HL-60/S4 (cell line): ENCODE data around the gene CDKAL1.
"Not testable (repeated sequence)": the region's sequence is repeated elsewhere in the genome, so short reads cannot be mapped to it uniquely, and the experiment has no call there.

ENCODE experiments used
- in situ Hi-C: fragments of 300-500 bp; cut with MboI; formaldehyde crosslinking; loops from 2 replicates; pipeline ENCODE4 v1.14.3; 2022; ENCODE audit warnings: low sequenced_read_pairs

The CDKAL1 gene

DNA sequence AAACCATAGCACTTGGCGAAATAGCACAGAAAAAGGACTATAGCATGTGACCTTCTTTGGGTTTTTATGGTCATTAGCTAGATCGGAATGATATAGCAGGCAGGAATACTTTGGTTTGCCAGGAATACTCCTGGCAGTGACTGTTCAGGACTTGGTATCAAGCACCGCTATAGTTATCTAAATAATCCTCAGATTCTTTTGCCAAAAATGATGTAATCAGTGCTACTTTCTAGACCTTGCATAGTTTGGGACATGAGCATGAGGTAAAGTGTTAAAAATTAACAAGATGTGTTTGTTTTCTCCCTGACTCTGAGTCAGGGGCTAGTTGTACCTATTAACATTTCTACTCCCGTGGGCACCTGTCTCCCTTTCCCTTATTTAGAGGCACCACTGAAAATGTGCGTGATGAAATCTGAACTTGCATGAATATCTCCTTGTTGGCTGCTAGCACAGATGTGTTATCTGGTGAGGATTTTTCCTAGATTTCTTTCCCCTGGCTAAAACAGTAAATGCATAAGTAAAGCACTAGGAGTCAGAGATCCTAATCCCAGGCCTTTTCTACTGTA, 511.0 kb downstream of the CDKAL1 start:
- in situ Hi-C loops, result no loop called here

DNA sequence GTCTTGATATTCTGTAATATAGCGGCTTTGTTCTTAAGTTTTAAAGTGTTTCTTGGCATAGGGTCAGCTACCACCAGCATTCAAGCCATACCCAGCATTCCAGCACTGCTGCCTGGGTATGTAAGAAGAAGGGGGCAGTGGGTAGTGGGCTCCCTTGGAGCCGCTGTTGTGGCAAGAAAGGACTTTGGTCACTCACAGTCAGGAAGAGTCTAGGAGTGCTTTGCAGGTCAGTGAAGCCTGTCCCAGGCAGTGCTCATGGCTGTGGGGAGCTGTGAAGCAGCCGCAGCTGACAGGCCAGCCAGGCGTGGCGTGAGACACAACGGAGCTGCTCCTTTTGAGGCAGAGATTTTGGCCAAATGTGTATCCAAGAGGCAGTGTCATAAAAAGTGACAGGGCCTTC, 512.0 kb downstream of the CDKAL1 start:
- in situ Hi-C loops, result no loop called here

DNA sequence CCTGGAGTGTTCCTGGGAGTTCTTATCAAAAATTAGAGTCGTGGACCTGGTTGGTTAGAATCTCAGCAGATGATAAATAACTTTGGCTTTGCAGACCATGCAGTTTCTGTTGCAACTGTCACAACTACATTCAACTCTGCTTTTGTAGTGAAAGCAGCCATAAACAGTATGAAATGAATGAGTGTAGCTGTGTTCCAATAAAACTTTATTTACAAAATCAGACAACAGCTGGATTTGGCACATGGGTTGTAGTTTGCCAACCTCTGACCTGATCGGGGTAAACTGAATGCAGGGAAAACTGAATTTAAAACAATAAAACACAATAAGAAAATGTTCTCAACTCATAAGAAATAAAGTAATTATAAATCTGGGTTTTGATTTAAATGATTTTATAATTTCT, 513.8 kb downstream of the CDKAL1 start:
- in situ Hi-C loops, result no loop called here

DNA sequence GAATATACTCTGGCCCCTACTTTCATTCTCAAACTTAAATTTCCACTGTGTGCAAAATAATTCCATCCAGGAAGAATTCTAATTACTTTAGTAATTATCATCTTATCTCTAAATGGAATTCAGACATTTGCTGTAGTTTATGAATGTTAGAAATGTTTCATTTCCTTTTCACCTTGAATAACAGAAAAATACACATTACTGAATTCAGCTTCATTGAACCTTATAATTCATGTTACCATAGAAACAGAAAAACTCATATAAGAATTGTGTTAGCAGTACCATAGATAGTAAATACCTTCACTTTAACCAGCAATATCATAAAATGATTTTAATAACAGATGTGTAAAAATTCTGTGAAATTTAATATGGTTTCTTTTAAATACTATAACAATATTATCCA, 514.9 kb downstream of the CDKAL1 start:
- in situ Hi-C loops, result no loop called here

DNA sequence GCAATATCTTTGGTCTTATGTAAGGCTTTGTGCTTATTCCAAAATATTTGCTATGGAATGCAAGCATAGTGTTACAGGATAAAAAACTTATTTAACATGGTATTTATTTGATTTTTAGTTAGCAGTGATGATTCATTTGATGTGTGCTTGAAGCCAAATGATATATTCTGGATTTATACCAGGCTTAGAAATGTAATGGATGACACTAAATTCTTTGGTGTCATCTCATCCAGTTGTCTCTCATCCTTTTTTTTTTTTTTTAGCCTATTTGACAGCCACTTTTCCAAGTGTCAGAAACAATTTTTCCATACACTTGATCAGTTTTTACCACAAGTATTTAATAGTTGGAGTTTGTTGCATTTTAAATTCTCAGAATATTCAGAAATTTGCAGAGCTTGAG, 515.3 kb downstream of the CDKAL1 start:
- in situ Hi-C loops, result no loop called here

DNA sequence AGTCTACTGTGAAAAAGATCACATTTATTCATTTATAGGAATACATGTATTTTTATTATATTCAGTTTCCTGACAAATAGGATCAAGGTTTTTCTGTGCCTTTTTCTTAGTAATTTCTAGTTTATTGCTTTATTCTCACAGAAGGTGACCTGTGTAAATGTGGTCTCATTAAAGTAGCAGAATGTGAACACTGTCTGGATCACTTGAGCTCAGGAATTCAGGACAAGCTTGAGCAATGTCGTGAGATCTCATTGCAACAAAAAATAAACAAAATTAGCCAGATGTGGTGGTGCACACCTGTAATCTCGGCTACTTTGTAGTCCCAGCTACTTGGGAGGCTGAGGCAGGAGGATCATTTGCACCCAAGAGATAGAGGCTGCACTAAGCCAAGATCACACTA, 516.7 kb downstream of the CDKAL1 start:
- in situ Hi-C loops, result no loop called here

DNA sequence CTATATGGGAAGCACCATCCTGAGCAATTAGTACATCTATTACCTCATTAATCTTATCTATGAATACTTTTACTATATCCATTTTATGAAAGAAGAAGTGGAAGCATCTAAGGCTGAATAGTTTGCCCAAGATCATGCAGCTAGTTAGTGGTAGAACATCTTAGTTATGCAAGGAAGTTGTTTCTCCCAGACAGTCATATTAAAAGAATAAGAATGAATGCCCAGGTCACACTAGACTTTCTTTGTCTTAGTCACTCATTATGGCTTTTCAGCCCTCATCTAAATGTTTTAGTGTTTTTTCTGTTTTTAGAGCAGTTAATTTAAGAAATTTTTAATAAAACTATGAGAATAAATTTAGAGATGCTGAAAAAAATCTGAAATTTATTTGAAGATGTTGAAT, 517.5 kb downstream of the CDKAL1 start:
- in situ Hi-C loops, result no loop called here

DNA sequence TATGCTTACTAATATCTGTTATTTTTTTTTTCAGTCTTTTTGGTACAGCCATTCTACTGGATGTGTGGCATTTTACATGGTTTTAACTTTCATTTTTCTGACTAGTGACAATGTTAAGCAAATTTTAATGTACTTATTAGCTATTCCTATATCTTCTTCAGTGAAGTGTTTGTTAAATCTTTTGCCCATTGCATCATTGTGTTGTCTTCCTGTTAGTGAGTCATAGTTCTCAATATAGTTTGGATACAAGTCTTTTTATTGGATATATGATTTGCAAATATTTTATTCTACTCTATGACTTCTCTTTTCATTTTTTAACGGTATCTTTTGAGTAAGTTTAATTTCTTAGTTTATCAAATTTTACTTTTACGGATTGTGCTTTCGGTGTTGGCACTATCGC, 519.4 kb downstream of the CDKAL1 start:
- in situ Hi-C loops, result no loop called here

DNA sequence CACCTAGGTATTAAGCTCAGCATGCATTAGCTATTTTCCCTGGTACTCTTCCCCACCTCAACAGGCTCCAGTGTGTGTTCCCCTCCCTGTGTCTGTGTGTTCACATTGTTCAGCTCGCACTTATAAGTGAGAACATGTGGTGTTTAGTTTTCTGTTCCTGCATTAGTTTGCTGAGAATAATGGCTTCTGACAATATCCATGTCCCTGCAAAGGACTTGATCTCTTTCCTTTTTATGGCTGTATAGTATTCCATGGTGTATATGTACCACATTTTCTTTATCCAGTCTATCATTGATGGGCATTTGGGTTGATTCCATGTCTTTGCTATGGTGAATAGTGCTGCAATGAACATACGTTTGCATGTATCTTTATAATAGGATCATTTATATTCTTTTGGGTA, 521.2 kb downstream of the CDKAL1 start:
- in situ Hi-C loops, result not testable (repeated sequence)

DNA sequence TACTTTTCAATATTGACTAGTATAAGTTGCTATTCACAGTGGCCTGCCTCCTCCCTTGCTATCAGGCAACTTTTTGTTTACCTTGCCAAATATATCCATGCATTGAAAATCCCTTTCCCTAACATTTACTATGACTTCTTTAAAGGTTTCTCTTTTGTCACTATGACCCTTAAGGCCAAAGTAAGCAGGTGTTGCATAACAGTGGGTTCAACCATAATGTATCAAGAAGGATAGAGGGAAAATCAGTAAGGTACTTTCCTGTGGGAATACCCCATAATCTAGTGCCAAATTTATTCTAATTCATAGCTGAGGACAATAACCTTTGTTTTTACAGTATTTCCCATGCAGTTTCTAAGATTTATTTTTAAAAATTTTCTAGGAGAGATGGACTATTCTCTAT, 527.6 kb downstream of the CDKAL1 start:
- in situ Hi-C loops, result no loop called here

DNA sequence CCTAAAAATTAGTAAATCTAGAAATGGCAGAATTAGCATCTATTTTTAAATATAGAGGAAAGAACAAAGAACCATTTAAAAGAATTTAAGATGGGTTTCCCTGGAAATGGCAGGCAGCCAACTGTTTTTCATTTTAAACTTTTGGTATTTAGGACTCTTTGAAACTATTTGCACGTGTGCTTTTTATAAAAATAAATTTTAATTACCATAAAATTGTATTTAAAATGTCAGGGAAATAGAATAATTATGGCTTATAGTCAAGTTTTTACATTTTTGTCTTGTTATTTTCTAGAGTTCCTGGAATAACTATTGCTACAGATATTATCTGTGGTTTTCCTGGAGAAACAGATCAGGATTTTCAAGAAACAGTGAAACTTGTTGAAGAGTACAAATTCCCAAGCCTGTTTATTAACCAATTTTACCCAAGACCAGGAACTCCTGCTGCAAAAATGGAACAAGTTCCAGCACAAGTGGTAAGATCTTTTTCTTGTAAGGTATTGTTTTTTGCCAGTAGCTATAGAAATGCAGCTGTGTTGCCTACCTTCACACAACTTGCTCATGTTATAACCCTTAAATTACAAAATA, 530.6 kb downstream of the CDKAL1 start:
- in situ Hi-C loops, result no loop called here

DNA sequence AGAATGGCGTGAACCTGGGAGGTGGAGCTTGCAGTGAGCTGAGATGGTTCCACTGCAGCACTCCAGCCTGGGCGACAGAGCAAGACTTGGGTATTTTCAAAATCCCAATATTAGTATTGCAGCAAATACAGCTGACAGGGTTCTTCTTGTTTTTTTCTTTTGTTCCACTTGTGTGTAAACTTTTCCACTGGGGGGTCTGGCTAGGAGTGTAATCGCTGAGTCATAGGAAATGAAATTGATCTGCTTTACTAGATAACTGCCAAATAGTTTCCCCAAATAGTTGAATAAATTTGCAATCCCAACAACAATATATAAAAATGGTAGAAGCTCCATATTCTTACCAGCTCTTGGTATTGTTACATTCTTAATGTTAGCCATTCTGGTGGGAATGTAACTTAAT, 533.3 kb downstream of the CDKAL1 start:
- in situ Hi-C loops, result no loop called here

DNA sequence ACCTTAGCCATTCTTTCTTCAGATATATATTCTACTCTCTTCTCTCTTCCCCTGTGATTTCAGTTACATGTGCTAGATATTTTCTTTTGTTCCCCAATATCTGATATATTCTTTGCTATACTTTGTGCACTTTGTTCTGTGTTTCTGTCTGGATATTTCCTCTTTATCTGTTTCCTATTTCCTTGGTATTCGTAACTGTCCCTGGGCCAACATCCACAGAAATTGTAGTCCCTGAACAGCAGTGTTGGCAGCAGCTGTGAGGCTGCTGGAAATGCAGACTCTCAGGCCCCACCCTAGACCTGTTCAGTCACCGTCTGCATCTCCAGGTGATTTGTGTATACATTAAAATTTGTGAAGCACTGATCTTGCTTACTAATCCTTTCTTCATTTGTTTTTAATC, 536.4 kb downstream of the CDKAL1 start:
- in situ Hi-C loops, result no loop called here

DNA sequence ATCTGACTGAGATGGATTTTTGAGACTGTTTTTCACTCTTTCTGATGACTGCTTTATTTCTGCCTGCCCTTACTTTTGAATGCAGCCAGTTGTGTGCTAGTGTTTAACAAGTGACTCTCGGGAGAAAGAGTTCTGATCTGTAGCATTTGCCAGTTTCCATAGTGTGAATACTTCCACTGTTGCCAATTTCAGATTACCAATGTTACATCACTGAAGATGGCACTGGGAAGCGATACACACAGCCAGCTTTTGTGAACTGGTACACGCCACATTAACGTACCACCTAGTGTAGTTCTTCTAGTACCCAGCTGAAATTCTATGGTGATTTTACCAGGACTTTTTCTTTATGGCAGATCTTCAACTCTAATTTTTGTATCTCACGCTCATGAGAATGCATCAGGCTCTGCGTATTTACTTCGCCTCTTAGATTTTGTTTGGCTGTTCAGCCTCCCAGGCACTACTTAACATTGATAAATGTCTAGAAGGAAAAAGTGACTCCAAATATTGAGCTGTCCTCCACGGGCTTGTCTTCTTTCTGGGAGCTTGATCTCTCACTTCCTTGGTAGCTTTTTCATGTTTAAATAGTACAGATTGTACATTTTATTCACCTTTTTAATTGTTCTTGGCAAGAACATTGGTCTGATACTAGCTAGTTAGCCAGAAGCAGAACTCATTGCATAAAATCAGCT, 537.7 kb downstream of the CDKAL1 start:
- in situ Hi-C loops, result no loop called here

DNA sequence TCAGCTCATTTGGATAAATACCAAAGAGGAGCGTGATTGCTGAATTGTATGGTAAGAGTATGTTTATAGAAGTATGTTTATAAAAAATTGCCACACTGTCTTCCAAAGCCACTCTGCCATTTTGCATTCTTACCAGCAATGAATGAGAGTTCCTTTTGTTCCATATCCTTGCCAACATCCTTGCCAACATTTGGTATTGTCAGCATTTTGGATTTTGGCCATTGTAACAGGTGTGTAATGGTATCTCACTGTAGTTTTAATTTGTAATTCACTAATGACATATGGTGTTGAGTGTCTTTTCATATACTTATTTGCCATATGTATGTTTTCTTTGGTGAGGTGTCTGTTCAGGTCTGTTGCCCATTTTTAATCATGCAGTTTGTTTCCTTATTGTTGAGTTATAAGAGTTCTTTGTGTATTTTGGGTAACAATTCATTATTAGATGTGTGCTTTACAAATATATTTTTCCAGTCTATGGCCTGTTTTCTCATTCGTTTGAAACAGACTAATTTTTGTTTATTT, 539.1 kb downstream of the CDKAL1 start:
- in situ Hi-C loops, result no loop called here

DNA sequence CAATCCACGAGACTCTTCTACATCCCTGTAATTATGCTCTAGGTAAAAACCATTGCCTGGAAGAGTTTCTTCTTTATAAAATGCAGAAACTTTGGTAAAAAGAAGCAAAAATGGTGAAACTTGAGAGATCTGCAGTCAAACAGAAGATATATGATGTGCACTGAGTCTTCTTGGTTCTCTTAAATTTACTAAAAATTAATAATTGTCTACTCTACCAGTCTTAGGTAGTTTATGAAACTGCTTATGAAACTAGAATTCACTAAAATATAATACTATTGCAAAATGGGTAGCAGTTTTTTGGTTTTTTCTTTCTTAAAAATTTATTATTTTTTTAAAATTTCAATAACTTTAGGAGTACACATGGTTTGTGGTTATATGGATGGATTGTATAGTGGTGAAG, 540.2 kb downstream of the CDKAL1 start:
- in situ Hi-C loops, result no loop called here

DNA sequence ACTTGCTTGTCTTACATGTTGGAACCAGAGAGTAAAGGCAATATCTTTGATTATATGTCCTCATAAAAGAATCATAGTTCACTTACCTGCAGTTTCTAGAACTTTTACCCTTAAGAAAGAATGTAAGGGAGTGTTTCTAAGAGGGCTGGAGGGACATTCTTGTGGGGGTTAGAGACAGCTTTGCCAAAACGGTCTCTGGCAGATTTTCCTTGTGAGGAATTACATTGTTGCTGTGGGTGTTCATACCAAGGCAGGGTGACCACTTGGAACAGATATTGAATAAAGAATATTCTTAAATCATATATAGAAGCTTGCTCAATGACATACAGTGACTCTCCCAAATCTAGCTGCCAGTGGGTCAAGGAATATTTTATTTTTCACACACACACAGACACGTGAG, 541.7 kb downstream of the CDKAL1 start:
- in situ Hi-C loops, result no loop called here

DNA sequence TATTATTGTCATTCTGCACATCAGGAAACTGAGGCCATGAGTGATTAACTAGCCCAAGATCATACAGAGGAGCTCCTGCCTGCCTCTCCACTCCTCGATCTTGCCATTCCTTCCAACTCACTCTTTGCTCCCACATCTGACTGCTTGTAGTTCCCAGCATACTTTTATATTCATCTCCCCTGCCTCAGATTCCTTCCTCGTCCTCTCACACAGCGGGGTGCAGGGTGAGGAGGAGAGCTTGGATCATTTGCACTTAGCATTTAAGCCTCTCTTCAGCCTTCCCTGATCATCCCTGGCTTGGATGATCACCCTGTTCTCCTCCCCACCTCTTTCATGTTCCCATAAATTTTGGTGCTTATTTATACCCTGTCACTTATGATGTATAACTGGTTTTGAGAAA, 544.2 kb downstream of the CDKAL1 start:
- in situ Hi-C loops, result no loop called here

DNA sequence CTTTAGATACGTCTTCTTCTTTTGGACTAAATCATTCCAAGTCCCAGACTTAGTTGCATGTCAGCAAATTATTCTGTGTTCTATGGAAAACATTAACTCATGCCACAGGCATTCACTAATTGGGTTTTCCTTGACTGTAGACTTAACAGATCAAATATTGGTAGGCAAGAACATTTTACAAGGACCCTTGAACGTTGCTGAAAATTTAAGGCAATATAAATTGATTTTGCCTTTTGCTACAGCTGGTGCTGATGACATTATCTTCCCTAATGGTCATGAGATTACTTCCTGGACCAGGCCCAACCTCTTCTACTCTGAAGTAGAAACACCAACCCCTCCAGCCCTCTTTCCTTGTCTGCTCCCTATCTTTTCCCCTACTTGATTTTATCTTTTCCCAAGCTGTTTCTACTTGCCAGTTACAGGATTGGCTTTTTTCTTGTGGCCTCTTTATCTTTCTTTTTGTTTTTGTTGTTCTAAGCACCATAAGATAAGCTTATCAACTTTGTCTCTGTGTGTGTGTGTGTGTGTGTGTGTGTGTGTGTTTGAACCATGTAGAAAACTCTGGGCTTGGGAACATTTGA, 545.3 kb downstream of the CDKAL1 start:
- in situ Hi-C loops, result no loop called here

DNA sequence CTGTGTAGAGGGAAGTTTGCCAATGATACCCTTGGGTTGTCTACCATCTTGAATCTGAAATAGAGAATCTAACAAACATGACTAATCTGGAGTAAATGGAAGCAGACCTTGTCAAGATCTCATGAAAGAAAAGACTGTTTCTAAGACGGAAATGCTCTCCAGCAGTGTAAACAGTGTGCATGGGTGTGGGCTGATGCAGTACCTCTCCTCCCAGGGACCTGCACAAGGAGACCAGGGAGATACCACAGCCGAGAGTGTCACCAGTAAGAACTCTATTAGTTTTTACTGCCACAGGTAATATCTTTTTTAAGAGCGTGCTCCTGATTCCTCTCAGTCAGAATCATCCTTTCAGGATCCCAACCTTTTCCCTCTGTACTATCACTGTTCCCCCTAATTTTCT, 546.0 kb downstream of the CDKAL1 start:
- in situ Hi-C loops, result no loop called here

DNA sequence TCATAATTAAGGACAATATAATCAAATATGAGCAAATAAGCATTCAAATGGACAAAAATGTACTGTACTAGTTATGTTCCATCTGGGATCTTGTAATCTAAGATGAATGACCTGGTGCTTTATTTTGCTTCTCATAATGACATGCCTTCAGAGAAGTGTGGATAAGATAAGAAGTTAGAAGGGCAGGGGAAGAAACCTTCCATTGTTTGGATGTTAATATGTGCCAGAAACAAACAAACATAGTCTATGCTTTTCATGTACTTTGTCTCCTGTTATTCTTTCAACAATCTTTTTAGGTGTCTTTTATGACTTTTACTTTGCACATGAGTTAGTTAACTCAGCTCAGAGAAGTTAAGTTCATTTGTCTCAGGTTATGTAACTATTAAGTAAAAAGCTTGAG, 547.8 kb downstream of the CDKAL1 start:
- in situ Hi-C loops, result no loop called here

DNA sequence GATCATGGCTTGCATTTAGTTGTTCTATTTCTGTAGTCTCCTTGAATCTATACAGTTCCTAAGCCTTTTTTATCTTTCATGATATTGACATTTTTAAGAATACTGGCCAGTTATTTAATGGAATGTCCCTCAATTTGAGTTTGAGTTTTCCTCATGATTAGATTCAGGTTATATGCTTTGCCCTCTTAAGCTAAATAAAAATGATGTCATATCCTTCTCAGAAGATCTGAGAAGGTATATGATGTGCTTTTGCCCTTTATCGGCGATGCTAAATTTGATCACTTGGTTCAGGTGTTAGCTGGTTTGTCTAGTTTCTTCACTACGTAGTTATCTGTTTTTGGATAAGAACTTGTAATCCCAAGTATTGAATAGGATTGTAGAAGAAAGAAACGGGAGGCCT, 549.5 kb downstream of the CDKAL1 start:
- in situ Hi-C loops, result no loop called here
